Calu3 (cell line): ENCODE measurements around the gene LCE1C. TPM values are rescaled to one million over a fixed set of nuclear protein-coding genes. Genes with fewer than 3 reads are reported as not detected.

ENCODE experiments used
- BruUV-seq: library from RNA; stranded (reverse); fragments of 400-500 nt; replicated peaks from 2 replicates; lab custom pipeline; 2021; lab: Mats Ljungman, UMichigan
- CTCF ChIA-PET: fragments of 300-600 bp; sonication (Branson Sonifier 250); formaldehyde crosslinking; loops from one replicate; lab custom pipeline; 2022; ENCODE audit warnings: antibody characterized with exemption; lab: Charles Lee
- DNase-seq: peaks from one replicate; pipeline ENCODE4 v3.0.0; 2022
- H3K27ac Mint-ChIP-seq: one replicate; pipeline ENCODE4 v1.8.0; 2022; ENCODE audit warnings: mixed read lengths; ENCODE audit not compliant: unreplicated experiment
- H3K27me3 Mint-ChIP-seq: one replicate; pipeline ENCODE4 v1.8.0; 2022; ENCODE audit warnings: mixed read lengths; ENCODE audit not compliant: unreplicated experiment
- H3K36me3 Mint-ChIP-seq: one replicate; pipeline ENCODE4 v1.8.0; 2022; ENCODE audit warnings: mild to moderate bottlenecking, moderate library complexity, mixed read lengths; ENCODE audit not compliant: insufficient read depth, unreplicated experiment
- H3K4me1 Mint-ChIP-seq: one replicate; pipeline ENCODE4 v1.8.0; 2022; ENCODE audit warnings: mild to moderate bottlenecking, low read depth, mixed read lengths; ENCODE audit not compliant: unreplicated experiment
- H3K4me3 Mint-ChIP-seq: one replicate; pipeline ENCODE4 v1.8.0; 2022; ENCODE audit warnings: mild to moderate bottlenecking, low read depth, moderate library complexity, mixed read lengths; ENCODE audit not compliant: unreplicated experiment
- H3K9me3 Mint-ChIP-seq: one replicate; pipeline ENCODE4 v1.8.0; 2022; ENCODE audit warnings: low read depth, mixed read lengths; ENCODE audit not compliant: unreplicated experiment
- CTCF ChIP-seq: fragments of 200-600 bp; IDR thresholded peaks from one replicate; pipeline ENCODE4 v1.8.0; 2022; ENCODE audit warnings: antibody characterized with exemption; ENCODE audit not compliant: unreplicated experiment
- intact Hi-C: fragments of 100-400 bp; cut with micrococcal nuclease; formaldehyde crosslinking; loops from one replicate; pipeline ENCODE4 v1.10.0; 2022; ENCODE audit not compliant: unreplicated experiment
- total RNA-seq: library from RNA; stranded (reverse); gene quantifications from 2 replicates; pipeline ENCODE4 v1.2.3, GENCODE V29; 2022

Gene LCE1C
- total RNA-seq, 1 experiment from 2014 or later = not detected

GRCh38 chr1:152811671-152812070 lies 5.2 kb upstream of the LCE1C start, which contains the start of gene LCE1B:
LCE1B (plus strand) TSS chr1:152811971; CDS start chr1:152812447, 476 bp downstream.
- H3K9me3 Mint-ChIP-seq = no peaks in the 10 kb centered on the region
- H3K27ac Mint-ChIP-seq = no peak within 1 kb of the TSS
- intact Hi-C loops = no loop called here
- no peak for DNase-seq
- H3K4me1 Mint-ChIP-seq = no peaks in the 10 kb centered on the region
- TF ChIP-seq CTCF = no peak
- H3K27me3 Mint-ChIP-seq = peaks cover 67% of the 10 kb centered on the region
- no peak within 1 kb of the TSS for H3K4me3 Mint-ChIP-seq
- CTCF ChIA-PET = no interaction called here
- no TSS peak for BruUV-seq
- H3K36me3 Mint-ChIP-seq = no peaks in the 10 kb centered on the region

GRCh38 chr1:152811050-152811449 lies 4.6 kb upstream of the LCE1C start:
- DNase-seq = no peak
- Mint-ChIP-seq H3K27ac (no peak overlapping the region), H3K27me3 (peaks cover 65% of the 10 kb centered on the region), H3K36me3 (no peaks in the 10 kb centered on the region), H3K9me3 (no peaks in the 10 kb centered on the region), H3K4me3 (no peak overlapping the region), H3K4me1 (no peaks in the 10 kb centered on the region)
- TF ChIP-seq CTCF = no peak
- no TSS peak for BruUV-seq
- intact Hi-C loops = no loop called here
- CTCF ChIA-PET = no interaction called here

GRCh38 chr1:152801333-152801732 lies 5.1 kb downstream of the LCE1C start:
- H3K27ac Mint-ChIP-seq = no peak overlapping the region
- peaks cover 77% of the 10 kb centered on the region for H3K27me3 Mint-ChIP-seq
- intact Hi-C loops = no loop called here
- no peaks in the 10 kb centered on the region for H3K36me3 Mint-ChIP-seq
- no peak overlapping the region for H3K4me3 Mint-ChIP-seq
- no peaks in the 10 kb centered on the region for H3K4me1 Mint-ChIP-seq
- no TSS peak for BruUV-seq
- no peaks in the 10 kb centered on the region for H3K9me3 Mint-ChIP-seq
- TF ChIP-seq CTCF = no peak
- CTCF ChIA-PET = interaction anchor here (1.5 kb wide), 1 partner anchor 45 kb away, joined by 3 read pairs; no protein-coding TSS in a partner anchor
- DNase-seq = no peak

- DNase-seq = no peak
- CTCF ChIA-PET = no interaction called here
- Mint-ChIP-seq H3K4me3 (no peak within 1 kb of the TSS), H3K4me1 (no peaks in the 10 kb centered on the region), H3K9me3 (no peaks in the 10 kb centered on the region), H3K27me3 (peaks cover 62% of the 10 kb centered on the region), H3K36me3 (no peaks in the 10 kb centered on the region), H3K27ac (no peak within 1 kb of the TSS)
- no peak for TF ChIP-seq CTCF
- no TSS peak for BruUV-seq
- intact Hi-C loops = no loop called here
Measured at GRCh38 chr1:152796421-152796820, 10.0 kb downstream of the LCE1C start, which contains the start of gene LCE1D. LCE1D (plus strand) TSS chr1:152796721; CDS start chr1:152797795, 1,074 bp downstream.
